Adrenal gland (tissue), 12 donors: Measurements from ENCODE around the gene MUC20. TPM values are rescaled to one million over a fixed set of nuclear protein-coding genes. Genes with fewer than 3 reads are reported as not detected.
"Not testable (repeated sequence)": the region's sequence is repeated elsewhere in the genome, so short reads cannot be mapped to it uniquely, and the experiment has no call there.

Source experiments
- DNase-seq, 7 donors: peaks; one replicate each; pipeline ENCODE4 v3.0.0-alpha.2; 2019 to 2020
- H3K27ac ChIP-seq, 5 donors: fragments of 200-600 bp; sonication (generic) in 4 of 5; 1 replicate in 3 of 5; 2 replicates in 2 of 5; pipeline versions ENCODE4 v1.5.1 to v1.8.0; 2016 to 2020; ENCODE audit warnings: mild to moderate bottlenecking in 1 of 5
- H3K27me3 ChIP-seq: fragments of 200-600 bp; 2 replicates; pipeline ENCODE4 v1.8.0; 2021
- H3K36me3 ChIP-seq, 2 donors: fragments of 200-600 bp; replicated peaks in 1 of 2; 1 replicate in 1 of 2; 2 replicates in 1 of 2; pipeline versions ENCODE4 v1.5.1 to v1.8.0; 2018 to 2022
- H3K4me1 ChIP-seq, 2 donors: fragments of 200-600 bp; replicated peaks in 1 of 2; 1 replicate in 1 of 2; 2 replicates in 1 of 2; pipeline versions ENCODE4 v1.5.1 to v1.8.0; 2018 to 2021
- H3K4me3 ChIP-seq, 4 donors: fragments of 200-600 bp; sonication (generic) in 3 of 4; one replicate each; pipeline ENCODE4 v1.5.1; 2016 to 2018
- H3K9me3 ChIP-seq, 3 donors: fragments of 200-600 bp; sonication (generic) in 1 of 3; replicated peaks in 1 of 3; 1 replicate in 2 of 3; 2 replicates in 1 of 3; pipeline versions ENCODE4 v1.5.1 to v1.8.0; 2016 to 2021
- POLR2A ChIP-seq, 2 donors: fragments of 450-650 bp; IDR thresholded peaks; one replicate each; pipeline ENCODE4 v1.6.1; 2017; ENCODE audit warnings: antibody characterized with exemption in 2 of 2, mild to moderate bottlenecking in 2 of 2, moderate library complexity in 1 of 2
- WGBS, 4 donors: extraction: QIAGEN DNeasy Blood & Tissue Kit in 2 of 4; methylation state at CpG; one replicate each; pipeline versions ENCODE4 v1.1.5 to v1.1.7; 2013 to 2017; 5-methylcytosine and 5-hydroxymethylcytosine counted together
- intact Hi-C, 2 donors: fragments of 100-400 bp; cut with DNase I; formaldehyde crosslinking; loops; one replicate each; pipeline versions ENCODE4 v1.14.1 to v1.15.0; 2022 to 2023
- polyA plus RNA-seq, 3 donors: library from polyadenylated mRNA; stranded (reverse); fragments of 200-250 nt in 2 of 3; fragments of 350-450 nt in 1 of 3; fragmentation: Illumina TruSeq in 1 of 3; extraction: RNeasy Lipid Tissue Mini Kit (QIAGEN cat#74804) in 1 of 3; gene quantifications; one replicate each; pipeline ENCODE4 v1.2.3, GENCODE V29; 2013 to 2014
- total RNA-seq, 9 donors: library from RNA; depleted of rRNA in 4 of 9; stranded (reverse); fragments of >200 nt in 4 of 9; fragments of 120-200 nt in 1 of 9; fragmentation: NEBNext Ultra II Directional in 1 of 9; extraction: Animal tissue kit (Norgen Biotek cat#: 25700) in 1 of 9; gene quantifications; one replicate each; pipeline versions ENCODE4 v1.1.0 to v1.2.4, GENCODE V29; 2013 to 2023
- TF ChIP-seq, protein P1 (sequence below), 6 experiments: fragments of 450-650 bp in 4 of 6; fragments of 200-600 bp in 2 of 6; sonication (generic) in 1 of 6; IDR thresholded peaks; 1 replicate in 5 of 6; 2 replicates in 1 of 6; pipeline versions ENCODE4 v1.5.1 to v1.8.0; 2016 to 2021; ENCODE audit warnings: antibody characterized with exemption in 6 of 6, mild to moderate bottlenecking in 2 of 6, moderate library complexity in 1 of 6
- donor health status: healthy with polysubstance abuse.
- donor health status: Bipolar disorder and iron deficiency.
- donor health status: DM: yes; HTN: yes; CAD: no.
- donor health status: DM: no; HTN: no; CAD: no.
- donor health status: DM: no; HTN: no; CAD: no.
- donor health status: DM: yes; HTN: yes; CAD: no.

MUC20 gene
- total and polyA plus RNA-seq, 12 donors: 0.78 to 20.2 (median 3.0) TPM

DNA sequence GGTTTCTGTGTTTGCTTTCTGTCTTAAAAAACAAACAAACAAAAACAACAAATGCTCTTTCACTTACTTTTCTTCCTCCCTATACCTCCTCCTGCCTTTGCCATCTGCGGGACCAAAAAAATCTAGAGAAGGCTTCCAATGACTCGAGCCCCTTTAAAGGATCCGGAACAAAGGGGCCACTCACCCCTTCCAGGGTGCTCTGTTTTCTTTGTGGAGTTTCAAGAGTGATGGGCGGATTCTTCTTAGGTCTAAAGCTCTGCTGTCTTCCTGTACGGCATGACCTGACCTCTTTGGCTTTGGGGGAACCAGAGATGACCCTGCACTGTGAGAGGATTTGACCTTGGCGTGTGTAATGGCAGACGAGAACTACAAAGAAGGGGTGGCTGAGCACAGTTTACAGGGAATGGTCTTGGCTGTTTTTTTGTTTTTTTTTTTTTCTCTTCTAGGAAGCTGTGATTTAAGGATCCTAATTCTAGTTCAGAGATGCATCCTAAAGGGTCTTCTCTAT lies 2.2 kb upstream of the MUC20 start:
- 59 to 78% (median 68%) methylated on average over 7 of the region's 7 CpGs for WGBS, 4 donors
- Histone ChIP-seq H3K4me3 (no peak overlapping the region), H3K27ac (no peak overlapping the region), H3K4me1 (no peaks in the 10 kb centered on the region), H3K36me3 (peaks cover 0 to 6% of the 10 kb centered on the region in 2 donors), H3K27me3 (no peaks in the 10 kb centered on the region), H3K9me3 (no peaks in the 10 kb centered on the region)
- intact Hi-C loops: no loop called here
- DNase-seq: no peak
- no peak for TF ChIP-seq POLR2A (IDR thresholded peaks at IDR 0.05)
- TF ChIP-seq, protein P1, sequence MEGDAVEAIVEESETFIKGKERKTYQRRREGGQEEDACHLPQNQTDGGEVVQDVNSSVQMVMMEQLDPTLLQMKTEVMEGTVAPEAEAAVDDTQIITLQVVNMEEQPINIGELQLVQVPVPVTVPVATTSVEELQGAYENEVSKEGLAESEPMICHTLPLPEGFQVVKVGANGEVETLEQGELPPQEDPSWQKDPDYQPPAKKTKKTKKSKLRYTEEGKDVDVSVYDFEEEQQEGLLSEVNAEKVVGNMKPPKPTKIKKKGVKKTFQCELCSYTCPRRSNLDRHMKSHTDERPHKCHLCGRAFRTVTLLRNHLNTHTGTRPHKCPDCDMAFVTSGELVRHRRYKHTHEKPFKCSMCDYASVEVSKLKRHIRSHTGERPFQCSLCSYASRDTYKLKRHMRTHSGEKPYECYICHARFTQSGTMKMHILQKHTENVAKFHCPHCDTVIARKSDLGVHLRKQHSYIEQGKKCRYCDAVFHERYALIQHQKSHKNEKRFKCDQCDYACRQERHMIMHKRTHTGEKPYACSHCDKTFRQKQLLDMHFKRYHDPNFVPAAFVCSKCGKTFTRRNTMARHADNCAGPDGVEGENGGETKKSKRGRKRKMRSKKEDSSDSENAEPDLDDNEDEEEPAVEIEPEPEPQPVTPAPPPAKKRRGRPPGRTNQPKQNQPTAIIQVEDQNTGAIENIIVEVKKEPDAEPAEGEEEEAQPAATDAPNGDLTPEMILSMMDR (IDR thresholded peaks at IDR 0.05): no peak

DNA sequence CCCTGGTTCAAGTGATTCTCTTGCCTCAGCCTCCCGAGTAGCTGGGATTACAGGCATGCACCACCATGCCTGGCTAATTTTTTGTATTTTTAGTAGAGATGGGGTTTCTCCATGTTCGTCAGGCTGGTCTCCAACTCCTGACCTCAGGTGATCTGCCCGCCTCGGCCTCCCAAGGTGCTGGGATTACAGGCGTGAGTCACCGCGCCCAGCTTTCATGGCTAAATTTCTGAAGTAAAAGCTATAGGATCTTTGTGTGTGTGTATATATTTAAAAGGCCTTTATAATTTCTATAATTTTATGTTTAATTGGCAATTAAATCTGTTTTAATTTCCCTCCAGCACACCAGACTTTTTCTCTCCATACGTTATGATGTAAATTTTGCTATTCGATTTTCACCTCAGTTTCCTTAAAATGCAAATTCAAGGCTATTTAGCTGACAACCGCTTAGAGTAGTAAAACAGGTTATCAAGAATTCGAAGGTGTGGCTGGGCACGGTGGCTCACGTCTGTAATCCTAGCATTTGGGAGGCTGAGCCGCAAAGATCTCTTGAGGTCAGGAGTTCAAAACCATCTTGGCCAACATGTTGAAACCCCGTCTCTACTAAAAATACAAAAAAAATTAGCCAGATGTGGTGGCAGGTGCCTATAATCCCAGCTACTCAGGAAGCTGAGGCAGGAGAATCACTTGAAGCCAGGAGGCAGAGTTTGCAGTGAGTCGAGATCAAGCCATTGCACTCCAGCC lies 1.1 kb upstream of the MUC20 start:
- not testable (repeated sequence) for H3K27ac ChIP-seq, H3K36me3 ChIP-seq, H3K4me1 ChIP-seq, DNase-seq, H3K9me3 ChIP-seq, H3K27me3 ChIP-seq, H3K4me3 ChIP-seq
- 90 to 93% (median 91%) methylated on average over 16 of the region's 16 CpGs for WGBS, 4 donors
- intact Hi-C loops: loop anchor here in 1 of 2 donors (10.0 kb wide), 1 partner anchor 95 kb away; no protein-coding TSS in a partner anchor

DNA sequence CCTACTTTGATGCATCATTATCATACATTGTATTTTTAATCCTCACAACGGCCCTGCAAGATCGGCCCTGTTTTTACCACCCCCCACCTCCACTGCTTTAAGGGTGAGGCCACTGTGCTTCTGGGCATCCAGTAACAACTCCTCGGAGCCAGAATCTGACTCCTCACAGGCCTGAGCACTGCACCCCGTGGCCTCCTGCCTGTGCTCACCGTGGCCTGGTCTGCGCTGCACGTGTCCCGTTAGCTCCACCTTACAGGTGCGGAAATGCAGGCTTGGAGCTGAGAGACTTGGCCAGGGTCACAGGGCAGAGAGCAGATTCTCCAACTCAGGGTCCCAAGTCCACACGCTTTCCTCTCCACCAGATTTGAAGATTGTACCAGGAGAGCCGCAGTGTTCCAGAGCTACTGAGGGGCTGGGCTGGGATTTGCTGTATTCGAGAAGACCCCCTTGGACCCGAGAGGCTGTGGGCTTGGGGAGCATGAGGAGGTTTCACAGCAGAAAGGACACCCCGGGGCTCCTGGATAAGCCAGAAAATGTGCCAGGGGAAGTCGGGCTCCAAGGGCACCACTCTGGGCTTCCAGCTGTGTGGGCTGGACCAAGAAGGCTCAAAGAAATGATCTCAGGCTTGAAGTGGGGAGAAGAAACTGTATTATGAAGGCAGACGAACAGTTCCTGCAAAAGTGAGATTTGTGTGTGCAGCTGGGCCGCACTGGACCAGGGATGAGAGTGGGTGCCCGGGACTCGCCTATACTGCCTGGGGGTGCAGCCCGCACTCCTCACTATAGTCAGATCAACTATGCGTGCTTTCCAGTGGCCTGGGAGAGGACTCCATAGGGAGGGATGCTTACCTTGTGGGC lies 1.6 kb downstream of the MUC20 start:
- WGBS, 4 donors: 61 to 87% (median 80%) methylated on average over 7 to 18 of the region's 21 CpGs
- H3K4me1 ChIP-seq, H3K9me3 ChIP-seq, H3K27me3 ChIP-seq, DNase-seq, H3K36me3 ChIP-seq, H3K27ac ChIP-seq, H3K4me3 ChIP-seq: not testable (repeated sequence)
- intact Hi-C loops: loop anchor here in 1 of 2 donors (10.0 kb wide), 1 partner anchor 98 kb away; no protein-coding TSS in a partner anchor

DNA sequence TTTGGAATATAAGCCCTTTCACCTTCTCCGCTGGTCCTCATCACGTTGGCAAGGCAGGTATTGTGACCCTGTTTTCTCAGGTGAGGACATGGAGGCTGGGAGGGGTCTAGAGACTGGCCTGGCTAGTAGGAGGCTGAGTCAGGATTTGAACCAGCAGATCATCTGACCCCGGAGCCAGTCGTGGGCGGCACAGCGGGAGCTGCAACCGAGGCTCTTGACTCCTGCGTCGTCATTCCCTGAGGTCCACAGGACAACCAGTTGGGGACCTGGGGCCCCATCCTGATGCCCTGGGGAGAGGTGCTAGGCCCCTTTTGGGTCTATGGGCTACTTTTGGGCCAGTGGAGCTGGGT lies 2.2 kb downstream of the MUC20 start:
- H3K27me3 ChIP-seq, DNase-seq, H3K36me3 ChIP-seq, H3K4me3 ChIP-seq, H3K9me3 ChIP-seq, H3K27ac ChIP-seq, H3K4me1 ChIP-seq: not testable (repeated sequence)
- intact Hi-C loops: loop anchor here in 1 of 2 donors (10.0 kb wide), 1 partner anchor 98 kb away; no protein-coding TSS in a partner anchor
- WGBS, 4 donors: 72 to 100% (median 82%) methylated on average over 1 to 7 of the region's 9 CpGs

DNA sequence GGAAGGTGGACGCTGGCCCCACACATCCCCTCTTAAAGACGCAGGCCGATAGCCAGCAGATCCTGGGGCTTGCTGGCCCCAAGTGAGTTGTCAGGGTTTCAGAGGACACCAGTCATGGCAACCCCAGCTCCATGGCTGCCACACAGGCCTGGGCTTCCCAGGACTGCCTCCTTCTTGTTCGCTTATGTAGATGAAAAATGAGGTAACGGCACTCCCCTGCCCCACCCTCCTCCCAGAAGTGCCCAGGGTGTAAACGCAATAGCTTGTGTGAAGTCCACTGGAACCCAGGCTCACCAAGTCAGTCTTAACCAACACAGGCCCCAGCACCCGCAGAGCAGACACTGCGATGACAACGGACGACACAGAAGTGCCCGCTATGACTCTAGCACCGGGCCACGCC lies 3.6 kb downstream of the MUC20 start:
- H3K27ac ChIP-seq, DNase-seq, H3K4me1 ChIP-seq, H3K4me3 ChIP-seq, H3K36me3 ChIP-seq, H3K27me3 ChIP-seq, H3K9me3 ChIP-seq: not testable (repeated sequence)
- intact Hi-C loops: loop anchor here in 1 of 2 donors (10.0 kb wide), 1 partner anchor 100 kb away; no protein-coding TSS in a partner anchor
- 43% methylated on average over 1 of the region's 13 CpGs; no CpG with 5 or more reads in 3 of the 4 donors for WGBS, 4 donors

DNA sequence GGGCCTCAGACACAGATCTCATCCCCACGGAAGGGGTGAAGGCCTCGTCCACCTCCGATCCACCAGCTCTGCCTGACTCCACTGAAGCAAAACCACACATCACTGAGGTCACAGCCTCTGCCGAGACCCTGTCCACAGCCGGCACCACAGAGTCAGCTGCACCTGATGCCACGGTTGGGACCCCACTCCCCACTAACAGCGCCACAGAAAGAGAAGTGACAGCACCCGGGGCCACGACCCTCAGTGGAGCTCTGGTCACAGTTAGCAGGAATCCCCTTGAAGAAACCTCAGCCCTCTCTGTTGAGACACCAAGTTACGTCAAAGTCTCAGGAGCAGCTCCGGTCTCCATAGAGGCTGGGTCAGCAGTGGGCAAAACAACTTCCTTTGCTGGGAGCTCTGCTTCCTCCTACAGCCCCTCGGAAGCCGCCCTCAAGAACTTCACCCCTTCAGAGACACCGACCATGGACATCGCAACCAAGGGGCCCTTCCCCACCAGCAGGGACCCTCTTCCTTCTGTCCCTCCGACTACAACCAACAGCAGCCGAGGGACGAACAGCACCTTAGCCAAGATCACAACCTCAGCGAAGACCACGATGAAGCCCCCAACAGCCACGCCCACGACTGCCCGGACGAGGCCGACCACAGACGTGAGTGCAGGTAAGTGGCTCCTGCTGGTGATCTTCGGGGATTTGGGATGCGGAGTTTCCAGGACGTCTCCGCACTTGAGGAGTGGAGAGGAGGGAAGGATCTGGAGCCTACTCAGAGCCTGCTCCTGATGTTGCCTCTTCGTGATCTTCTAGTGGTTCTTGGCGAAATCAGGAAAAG lies 5.3 kb downstream of the MUC20 start:
- H3K4me1 ChIP-seq, H3K9me3 ChIP-seq, H3K36me3 ChIP-seq, DNase-seq, H3K27ac ChIP-seq, H3K4me3 ChIP-seq, H3K27me3 ChIP-seq: not testable (repeated sequence)
- intact Hi-C loops: loop anchor here in 1 of 2 donors (10.0 kb wide), 1 partner anchor 101 kb away; no protein-coding TSS in a partner anchor
- 81 to 94% (median 90%) methylated on average over 18 to 32 of the region's 32 CpGs for WGBS, 4 donors
